Measurements from ENCODE around the gene SLC39A10.

DNA sequence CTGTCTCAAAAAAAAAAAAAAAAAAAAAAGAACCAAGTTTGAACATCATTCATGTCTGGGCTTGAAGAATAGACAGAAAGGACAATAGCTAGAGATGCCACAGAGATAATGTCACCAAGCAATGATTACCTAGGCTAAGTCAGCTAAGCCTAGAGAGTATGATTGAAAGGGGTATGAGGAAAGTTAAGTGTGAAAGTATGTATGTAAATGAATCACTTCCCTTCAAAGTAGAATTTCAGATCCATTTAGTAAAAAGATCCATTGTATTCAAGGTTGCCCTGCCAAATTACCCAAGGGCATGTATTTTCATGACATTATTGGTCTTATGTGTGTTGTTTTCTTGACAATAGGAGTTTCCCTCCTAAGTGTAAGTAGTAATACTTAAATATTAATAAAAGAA is 34.1 kb upstream of the SLC39A10 start:
- TF ChIP-seq POLR2A (IDR thresholded peaks at IDR 0.05) (no peak), CTCF (IDR thresholded peaks at IDR 0.05) (no peak), POLR2AphosphoS5 (IDR thresholded peaks at IDR 0.05) (no peak)

Measured in sigmoid colon (tissue), 4 donors.